ENCODE data around the gene PPT2.

Gene PPT2

GRCh38 chr6:32111424-32112066 is 42.4 kb upstream of the PPT2 start:
- Histone ChIP-seq H3K9ac (no peak overlapping the region), H3K27ac (no peak overlapping the region), H3K27me3 (ENCODE audit: insufficient read depth, low read depth) (peaks cover 26% of the 10 kb centered on the region; the same call in 1 of the 2 replicates), H3K4me3 (IDR thresholded peaks at IDR 0.05; ENCODE audit: insufficient read depth, low read depth, low read length) (no peak overlapping the region), H4K20me1 (ENCODE audit: insufficient read depth) (no peaks in the 10 kb centered on the region), H3K4me1 (ENCODE audit: low read depth, poor library complexity, severe bottlenecking) (no peaks in the 10 kb centered on the region), H2AFZ (ENCODE audit: low read depth) (no peak overlapping the region), H3K4me2 (no peak overlapping the region), H3K36me3 (ENCODE audit: insufficient read depth) (no peaks in the 10 kb centered on the region), H3K79me2 (ENCODE audit: insufficient read depth, low read depth) (no peaks in the 10 kb centered on the region)
- TF ChIP-seq CTCF (conservative IDR thresholded peaks at IDR 0.05; ENCODE audit: low read depth, low read length) = no peak

- Histone ChIP-seq H3K4me1 (ENCODE audit: low read depth, poor library complexity, severe bottlenecking) (no peaks in the 10 kb centered on the region), H2AFZ (ENCODE audit: low read depth) (no peak overlapping the region), H3K27ac (no peak overlapping the region), H3K9ac (no peak overlapping the region), H4K20me1 (ENCODE audit: insufficient read depth) (no peaks in the 10 kb centered on the region), H3K79me2 (ENCODE audit: insufficient read depth, low read depth) (no peaks in the 10 kb centered on the region), H3K27me3 (ENCODE audit: insufficient read depth, low read depth) (peaks cover 17% of the 10 kb centered on the region; the same call in 1 of the 2 replicates), H3K36me3 (ENCODE audit: insufficient read depth) (0 out of 2 replicates have a peak, but pooled peaks cover under 1% of the 10 kb centered on the region), H3K4me3 (IDR thresholded peaks at IDR 0.05; ENCODE audit: insufficient read depth, low read depth, low read length) (no peak overlapping the region), H3K4me2 (no peak overlapping the region)
- TF ChIP-seq CTCF (conservative IDR thresholded peaks at IDR 0.05; ENCODE audit: low read depth, low read length) = no peak
Observed at GRCh38 chr6:32112431-32112980, 41.4 kb upstream of the PPT2 start.

DNA sequence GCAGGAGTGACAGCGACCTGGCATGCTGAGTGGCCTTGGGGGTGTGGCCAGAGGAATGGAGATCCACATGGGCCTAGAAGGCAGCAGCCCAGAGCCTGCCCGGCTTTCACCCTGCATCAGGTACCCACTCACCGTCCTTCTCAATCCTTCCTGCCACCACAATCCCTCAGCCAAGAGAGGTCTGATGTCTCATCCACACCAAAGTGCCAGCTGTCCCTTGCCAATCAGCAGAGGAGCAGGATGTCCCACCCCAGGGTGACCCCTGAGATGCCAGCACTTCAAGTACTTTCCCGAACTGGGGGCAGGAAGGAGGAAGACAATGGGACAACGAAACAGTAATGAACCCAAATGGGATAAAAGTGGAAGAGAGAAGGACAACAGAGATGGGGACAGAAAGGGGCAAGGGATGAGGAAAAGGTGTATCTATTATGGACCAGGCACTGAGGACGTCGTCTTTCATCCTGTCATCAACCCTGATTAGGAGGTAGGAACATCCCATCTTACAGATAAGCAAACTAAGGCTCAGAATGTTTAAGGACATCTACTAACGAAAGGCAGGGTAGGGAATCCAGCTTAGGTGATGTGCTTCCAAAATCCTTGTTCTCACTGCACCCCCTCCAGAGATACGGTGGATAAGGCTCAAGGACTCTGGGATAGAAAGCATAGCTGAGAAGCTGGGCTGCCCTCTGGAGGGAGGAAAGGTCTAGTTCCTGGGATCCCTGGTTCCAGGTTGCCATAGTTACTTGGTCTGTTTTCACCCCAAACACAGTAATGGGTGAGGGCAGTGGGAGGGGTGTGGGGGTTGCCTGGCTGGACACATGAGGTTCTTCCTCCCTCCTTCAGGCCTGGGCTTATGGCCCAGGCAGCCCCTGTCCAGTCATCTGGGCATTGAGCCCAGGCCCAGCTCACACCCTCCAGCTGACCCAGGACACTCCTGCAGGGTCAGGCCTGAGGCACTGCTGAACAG is 40.3 kb upstream of the PPT2 start:
- Histone ChIP-seq H3K4me1 (ENCODE audit: low read depth, poor library complexity, severe bottlenecking) (no peaks in the 10 kb centered on the region), H3K4me3 (IDR thresholded peaks at IDR 0.05; ENCODE audit: insufficient read depth, low read depth, low read length) (no peak overlapping the region), H3K4me2 (no peak overlapping the region), H3K27ac (no peak overlapping the region), H3K9ac (no peak overlapping the region), H2AFZ (ENCODE audit: low read depth) (no peak overlapping the region), H3K79me2 (ENCODE audit: insufficient read depth, low read depth) (no peaks in the 10 kb centered on the region), H3K27me3 (ENCODE audit: insufficient read depth, low read depth) (peaks cover 6% of the 10 kb centered on the region; the same call in 1 of the 2 replicates), H4K20me1 (ENCODE audit: insufficient read depth) (no peaks in the 10 kb centered on the region), H3K36me3 (ENCODE audit: insufficient read depth) (0 out of 2 replicates have a peak, but pooled peaks cover 2% of the 10 kb centered on the region)
- TF ChIP-seq CTCF (conservative IDR thresholded peaks at IDR 0.05; ENCODE audit: low read depth, low read length) = no peak

GRCh38 chr6:32114796-32115195 is 39.1 kb upstream of the PPT2 start:
- Histone ChIP-seq H4K20me1 (ENCODE audit: insufficient read depth) (no peaks in the 10 kb centered on the region), H3K4me2 (no peak overlapping the region), H3K4me1 (ENCODE audit: low read depth, poor library complexity, severe bottlenecking) (no peaks in the 10 kb centered on the region), H3K36me3 (ENCODE audit: insufficient read depth) (0 out of 2 replicates have a peak, but pooled peaks cover 2% of the 10 kb centered on the region), H3K27ac (no peak overlapping the region), H3K27me3 (ENCODE audit: insufficient read depth, low read depth) (0 out of 2 replicates have a peak, but pooled peaks cover 2% of the 10 kb centered on the region), H3K4me3 (IDR thresholded peaks at IDR 0.05; ENCODE audit: insufficient read depth, low read depth, low read length) (no peak overlapping the region), H2AFZ (ENCODE audit: low read depth) (no peak overlapping the region), H3K9ac (no peak overlapping the region), H3K79me2 (ENCODE audit: insufficient read depth, low read depth) (no peaks in the 10 kb centered on the region)
- no peak for TF ChIP-seq CTCF (conservative IDR thresholded peaks at IDR 0.05; ENCODE audit: low read depth, low read length)

Data from KMS-11 (cell line).